A172 (cell line): Measurements from ENCODE around the gene COL19A1. TPM values are rescaled to one million over a fixed set of nuclear protein-coding genes. Genes with fewer than 3 reads are reported as not detected.

Experiments
- DNase-seq: peaks from one replicate; pipeline ENCODE4 v3.0.0-alpha.2; 2015; ENCODE audit warnings: low spot score
- total RNA-seq: library from RNA; depleted of rRNA; stranded (reverse); fragments of >200 nt; shearing (Covaris generic); gene quantifications from 2 replicates; pipeline ENCODE4 v1.2.3, GENCODE V29; 2014

Gene COL19A1
- total RNA-seq, 1 experiment from 2014 or later, result not detected

DNA sequence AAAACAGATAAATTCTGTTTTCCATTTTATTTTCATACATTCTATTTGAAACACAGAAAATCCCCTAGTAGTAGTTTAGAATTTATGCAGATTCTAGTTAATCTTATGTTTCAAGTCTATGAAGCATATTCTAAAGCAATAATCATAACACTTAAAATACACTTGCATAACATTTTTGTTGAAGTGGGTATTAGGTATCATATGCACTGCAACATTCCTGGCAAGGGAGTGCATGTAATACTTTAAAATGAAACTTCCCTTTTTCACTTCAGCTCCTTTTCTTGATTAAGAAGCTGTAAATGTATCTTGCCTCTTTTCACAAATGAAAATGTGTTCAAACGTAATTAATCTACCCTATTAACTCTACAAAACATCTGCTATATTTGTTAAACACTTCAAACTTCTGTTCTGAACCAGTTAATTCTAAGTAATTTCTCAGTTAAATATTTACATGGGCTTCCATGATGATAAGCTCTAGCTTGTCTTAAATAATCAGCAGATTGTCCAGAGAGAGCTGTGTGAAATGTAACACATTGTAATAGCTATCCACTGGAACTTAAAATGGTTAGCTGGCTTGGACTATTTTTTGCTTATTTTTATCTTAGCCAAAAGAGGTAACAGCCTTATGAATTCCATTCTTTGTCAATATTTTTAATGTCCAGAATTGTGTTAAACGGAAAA lies 192.8 kb downstream of the COL19A1 start:
- DNase-seq, result no peak

DNA sequence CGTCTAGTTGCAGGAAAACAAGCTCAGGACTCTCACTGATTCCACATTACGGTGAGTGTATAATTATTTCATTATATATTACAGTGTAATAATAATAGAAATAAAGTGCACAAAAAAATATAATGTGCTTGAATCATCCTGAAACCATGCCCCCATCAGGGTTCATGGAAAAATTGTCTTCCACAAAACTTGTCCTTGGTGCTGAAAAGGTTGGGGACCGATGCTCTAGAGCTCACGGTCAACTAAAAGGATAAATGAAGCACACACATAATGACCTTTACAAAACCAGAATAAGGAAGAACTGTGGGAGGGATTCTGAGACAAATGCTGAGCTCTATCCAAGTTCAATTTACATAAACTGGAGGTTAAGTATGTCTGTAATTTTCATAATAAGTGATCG lies 194.3 kb downstream of the COL19A1 start:
- no peak for DNase-seq

DNA sequence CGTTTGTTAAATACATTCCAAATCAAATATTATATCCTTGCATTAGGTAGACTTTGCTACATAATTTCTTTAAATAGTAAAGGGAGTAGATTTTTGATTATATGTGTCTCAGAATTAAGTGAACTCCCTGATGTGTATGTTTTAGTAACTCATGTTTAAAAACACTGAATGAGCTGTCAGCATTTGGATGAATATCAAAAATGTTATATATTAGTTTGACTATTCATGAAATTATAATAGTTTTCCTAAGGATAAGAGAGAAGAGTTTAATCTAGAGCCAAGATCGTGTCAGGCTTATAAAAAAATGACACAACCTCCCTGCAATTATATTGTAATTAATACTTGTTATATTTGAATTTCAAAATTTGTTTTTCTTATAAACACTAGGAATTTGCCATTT lies 195.2 kb downstream of the COL19A1 start:
- DNase-seq, result no peak

- DNase-seq, result no peak
Measured at GRCh38 chr6:70062010-70062409, 195.7 kb downstream of the COL19A1 start.

- no peak for DNase-seq
Measured at GRCh38 chr6:70072540-70073179, 206.3 kb downstream of the COL19A1 start.

DNA sequence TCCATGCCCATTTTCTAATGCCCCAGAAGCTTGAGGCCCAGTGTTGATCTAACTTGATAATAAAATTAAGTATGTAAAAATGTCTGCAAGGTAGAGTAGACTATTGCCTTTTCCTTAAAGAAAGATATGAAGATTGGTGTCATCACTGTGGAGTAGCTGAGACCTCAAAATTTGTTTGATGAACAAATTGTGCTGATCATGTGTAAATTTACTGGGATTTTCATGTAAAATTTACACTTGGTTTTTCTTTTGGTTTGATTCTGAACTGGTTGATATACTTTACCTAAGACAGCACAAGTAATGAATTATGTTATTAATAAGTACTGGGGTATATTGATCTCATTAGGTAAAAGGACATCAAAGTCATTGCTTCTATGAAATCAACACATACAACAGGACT lies 207.3 kb downstream of the COL19A1 start:
- no peak for DNase-seq

DNA sequence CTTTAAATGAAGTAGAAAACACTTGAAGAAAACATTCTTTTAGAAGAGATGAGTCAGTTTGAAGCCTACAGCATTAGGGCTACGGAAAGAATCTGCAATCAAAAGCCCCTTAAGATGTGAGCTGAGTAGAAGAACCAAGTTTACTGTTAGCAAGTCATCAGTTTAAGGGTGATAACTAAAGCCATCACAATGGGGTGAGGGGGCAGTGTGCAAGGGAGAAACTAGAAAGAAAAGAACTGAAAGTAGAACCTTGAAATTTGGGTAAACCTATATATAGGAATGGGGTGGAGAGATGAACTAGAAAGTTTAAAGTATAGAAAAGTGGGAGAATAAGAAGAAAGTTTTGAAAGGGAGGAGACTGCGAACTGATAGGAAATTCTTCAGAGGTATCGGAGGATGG lies 212.9 kb downstream of the COL19A1 start:
- DNase-seq, result no peak

DNA sequence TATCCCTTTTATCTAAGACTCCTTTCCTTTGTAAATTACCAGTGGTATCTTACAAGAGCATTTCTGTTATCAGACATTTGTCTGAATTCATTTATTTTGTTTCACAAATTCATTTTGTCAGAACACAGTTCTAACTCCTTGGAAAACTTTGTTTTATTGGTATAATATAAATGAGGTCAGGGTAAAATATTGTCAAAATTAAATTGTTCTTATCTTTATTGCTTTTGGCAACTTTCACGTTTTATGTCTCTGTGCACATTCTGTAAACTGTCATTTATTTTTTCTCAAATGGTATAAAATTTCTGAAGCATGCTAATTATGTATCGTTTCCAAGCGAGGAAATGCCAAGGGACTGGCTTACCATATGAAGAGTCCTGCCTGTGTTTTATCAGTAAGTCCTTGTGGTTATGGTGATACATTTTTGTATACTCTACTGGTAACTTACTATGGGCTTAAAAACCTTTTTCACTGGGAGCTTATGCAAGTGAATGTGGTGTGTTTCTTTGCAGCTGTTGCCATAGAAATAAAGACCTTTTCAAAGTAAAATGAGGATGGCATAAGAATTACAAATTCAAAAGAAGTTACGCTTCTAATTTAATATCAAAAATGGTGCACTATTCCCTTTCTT lies 214.2 kb downstream of the COL19A1 start:
- no peak for DNase-seq

GRCh38 chr6:70082830-70083229 lies 216.5 kb downstream of the COL19A1 start:
- DNase-seq, result no peak

DNA sequence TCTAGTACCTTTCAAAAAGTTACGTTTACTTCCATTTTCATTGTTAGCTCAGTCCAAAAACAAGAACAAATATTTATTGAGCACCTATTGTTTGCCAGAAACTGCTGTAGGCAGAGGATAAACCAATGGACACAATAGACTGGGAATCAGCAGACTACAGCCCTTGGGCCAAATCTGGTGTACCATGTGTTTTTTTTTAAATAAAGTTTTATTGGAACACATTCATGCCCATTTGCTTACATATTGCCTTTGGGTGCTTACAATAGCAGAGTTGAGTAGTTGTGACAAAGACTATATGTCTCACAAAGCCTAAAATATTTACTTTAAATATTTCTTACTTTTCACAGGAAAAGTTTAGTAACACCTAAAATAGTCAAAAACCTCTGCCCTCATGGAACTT lies 220.4 kb downstream of the COL19A1 start:
- no peak for DNase-seq

GRCh38 chr6:70094156-70094555 lies 227.8 kb downstream of the COL19A1 start:
- no peak for DNase-seq

DNA sequence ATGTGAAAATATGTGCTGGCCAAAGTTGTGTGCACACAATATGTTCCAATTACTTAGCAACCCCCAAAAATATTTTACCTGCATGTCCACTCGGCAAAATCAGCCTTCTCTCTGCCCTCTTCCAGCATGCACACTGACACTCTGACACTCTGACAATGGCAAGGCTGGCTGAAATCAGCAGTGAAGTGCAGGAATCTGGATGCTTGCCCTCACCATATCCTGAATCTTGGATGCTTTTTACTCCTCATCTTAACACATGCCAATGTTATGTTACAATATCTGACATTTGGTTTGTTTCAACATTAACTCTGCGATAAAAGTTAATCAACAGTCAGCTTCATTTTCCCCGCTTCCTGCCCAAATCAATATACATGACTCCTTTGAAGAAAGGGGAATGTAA lies 233.4 kb downstream of the COL19A1 start:
- DNase-seq, result no peak

- no peak for DNase-seq
Measured at GRCh38 chr6:70103798-70104197, 237.4 kb downstream of the COL19A1 start.

GRCh38 chr6:70107852-70108629 lies 241.7 kb downstream of the COL19A1 start:
- peak; percentile 29 for DNase-seq

DNA sequence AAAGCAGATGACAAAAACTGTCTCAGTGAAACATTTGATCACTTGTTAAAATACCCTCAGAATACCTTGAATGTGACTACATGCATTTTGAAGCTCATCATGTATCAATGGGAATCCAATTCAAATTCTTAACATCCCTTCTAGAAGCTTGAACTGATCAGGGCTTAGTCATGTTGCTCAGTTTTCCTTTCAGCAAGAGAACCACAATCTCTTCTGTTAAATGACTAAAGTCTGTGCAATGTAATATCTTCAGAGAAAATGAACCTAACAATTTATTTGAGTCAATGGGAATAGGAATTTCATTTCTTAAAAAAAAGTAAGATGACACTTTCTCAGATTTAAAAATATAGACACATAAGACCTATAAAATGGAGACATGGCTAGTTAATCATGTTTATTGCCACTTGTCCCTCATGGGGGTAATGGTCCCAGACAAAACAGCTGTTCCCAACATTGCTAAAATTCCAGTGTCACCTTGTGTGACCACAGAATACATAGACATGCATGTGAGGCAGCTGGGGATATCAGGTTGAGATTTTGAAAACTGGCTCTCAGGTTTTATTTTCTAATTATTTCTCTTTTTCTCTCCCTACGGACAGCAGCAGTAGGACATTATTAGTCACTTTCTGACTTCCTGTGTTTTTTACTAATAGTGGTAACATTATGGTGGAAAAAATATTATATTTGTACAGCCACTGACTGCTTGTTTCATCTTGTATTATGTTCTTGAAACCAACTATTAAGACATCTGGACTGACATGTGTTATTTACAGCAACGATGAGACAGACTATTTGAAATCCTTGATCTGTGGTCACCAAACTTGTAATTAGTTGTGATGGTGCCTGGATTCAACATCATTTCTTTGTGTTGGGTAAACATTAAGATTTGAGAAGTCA lies 244.0 kb downstream of the COL19A1 start:
- DNase-seq, result no peak

DNA sequence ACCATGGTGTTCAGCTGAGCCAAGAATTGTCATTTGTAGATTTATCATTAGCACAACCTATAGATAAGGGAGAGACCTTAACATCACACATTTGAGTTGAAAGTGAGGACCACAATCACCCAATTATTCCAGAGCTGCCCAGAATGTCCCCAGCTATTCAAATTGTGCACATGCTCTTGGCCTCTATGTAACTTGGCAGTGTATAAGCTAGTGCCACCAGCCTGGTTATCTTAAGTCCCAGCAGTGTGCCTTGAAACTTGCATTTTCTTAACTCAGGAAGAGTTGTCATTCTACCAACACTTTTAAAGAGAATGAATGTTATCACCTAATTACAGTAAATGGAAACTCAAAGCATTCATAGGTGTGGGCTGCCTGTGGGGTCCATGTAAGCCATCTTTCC lies 245.4 kb downstream of the COL19A1 start:
- no peak for DNase-seq

DNA sequence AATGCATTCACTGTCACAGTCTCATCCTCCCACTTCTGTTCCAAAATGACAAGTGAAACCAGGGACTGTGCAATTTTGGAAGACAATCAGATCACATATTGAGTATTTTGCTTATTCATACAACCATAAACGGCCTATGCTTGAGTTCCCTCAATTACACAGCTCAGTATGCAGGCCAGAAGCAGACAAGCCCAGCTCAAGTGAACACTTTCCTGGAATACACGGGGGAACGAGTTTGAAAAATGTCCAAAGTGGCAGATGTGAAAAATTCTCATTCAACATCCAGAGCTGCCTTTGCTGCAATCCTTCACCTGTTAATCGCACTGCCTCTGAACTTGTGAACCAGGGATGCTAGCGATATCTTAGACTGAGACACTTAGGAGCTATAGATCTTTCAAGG lies 246.4 kb downstream of the COL19A1 start:
- DNase-seq, result no peak

DNA sequence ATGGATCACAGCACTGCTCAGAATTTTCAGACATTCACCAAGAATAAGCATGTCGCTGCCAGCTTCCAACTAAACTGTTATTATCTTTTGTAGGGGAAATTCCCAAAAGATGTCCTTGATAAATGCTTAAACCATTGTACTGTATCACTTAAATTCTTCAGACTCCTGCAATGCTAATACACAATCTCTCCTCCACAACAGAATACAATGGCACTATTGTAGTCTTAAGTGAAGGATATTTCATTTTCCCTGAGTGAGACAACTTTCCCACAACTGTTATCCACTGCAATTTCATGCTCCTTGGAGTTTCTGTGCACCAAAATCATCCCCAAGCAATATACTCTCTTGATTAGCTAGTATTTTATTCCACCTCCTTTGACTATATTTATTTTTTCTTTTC lies 246.8 kb downstream of the COL19A1 start:
- DNase-seq, result no peak

DNA sequence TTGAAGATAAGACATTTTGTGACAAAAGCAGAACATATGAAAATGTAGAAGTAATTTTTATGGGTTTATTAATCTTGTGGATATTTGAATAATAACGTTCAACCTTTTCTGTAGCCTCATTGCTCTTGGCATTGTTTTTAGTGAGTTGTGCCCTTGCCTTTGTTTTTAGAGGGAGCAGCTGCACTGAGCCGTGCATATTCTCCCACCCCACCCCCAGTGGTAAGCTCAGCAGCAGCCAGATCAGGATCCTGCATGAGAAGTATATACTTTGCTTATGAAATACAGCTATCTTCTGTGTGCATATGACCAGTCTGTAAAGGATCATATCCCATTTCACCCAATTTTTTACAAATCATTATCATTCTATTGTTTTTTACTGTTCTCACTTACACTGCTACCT lies 252.3 kb downstream of the COL19A1 start:
- DNase-seq, result no peak

DNA sequence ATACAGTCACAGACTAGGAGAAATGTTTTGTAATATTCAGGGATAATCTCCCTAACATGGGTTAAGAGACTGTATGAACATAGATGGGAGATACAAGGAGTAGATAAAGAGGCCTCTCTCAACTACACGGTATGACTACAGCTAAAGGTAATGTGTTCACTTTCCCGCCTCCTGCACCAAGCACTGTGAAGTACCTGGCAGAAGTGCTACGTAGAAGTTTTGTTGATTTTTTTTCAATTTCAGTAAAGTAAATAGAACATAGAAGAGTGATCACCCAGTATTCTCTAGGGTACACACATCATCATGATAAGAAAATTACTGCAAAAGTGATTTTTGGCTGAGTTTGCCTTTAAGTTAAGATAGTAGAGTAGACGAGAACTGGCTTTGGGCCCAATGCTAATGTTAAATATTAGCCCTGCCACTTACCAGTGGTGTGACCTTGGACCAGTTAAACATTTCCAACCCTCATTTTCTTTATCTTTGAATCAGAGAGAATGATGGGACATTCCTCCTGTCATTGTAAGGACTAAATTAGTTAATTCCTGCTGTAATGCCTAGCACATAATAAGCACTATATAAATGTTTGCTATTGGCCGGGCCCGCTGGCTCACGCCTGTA lies 253.0 kb downstream of the COL19A1 start:
- DNase-seq, result no peak

DNA sequence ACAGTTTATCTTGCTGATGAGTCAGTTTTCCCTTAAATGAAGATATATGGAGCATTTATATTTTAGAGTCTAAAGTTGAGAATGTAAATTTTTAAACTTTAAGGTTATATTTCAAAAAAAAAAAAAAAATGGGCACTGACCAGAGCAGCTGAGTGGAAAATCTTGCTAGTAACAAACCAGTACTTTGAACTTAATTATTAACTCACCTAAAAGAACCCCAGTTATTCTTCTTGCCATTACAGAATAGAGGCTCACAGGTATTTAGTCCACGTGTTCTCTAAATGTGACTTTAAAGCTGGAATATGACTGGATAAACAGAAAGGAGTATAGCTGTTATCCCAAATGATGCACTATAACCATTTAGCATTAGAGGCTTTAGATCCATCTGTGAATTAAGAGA lies 258.1 kb downstream of the COL19A1 start:
- no peak for DNase-seq
